Upper lobe of left lung (tissue), 4 donors: ENCODE results near the gene KHDC4.

Experiments
- POLR2A ChIP-seq, 4 donors: fragments of 450-650 bp; IDR thresholded peaks; one replicate each; pipeline ENCODE4 v1.5.1; 2016 to 2017; ENCODE audit warnings: antibody characterized with exemption in 4 of 4, mild to moderate bottlenecking in 2 of 4
- TF ChIP-seq, protein P1 (sequence below), 6 experiments: fragments of 450-650 bp in 4 of 6; fragments of 200-600 bp in 2 of 6; sonication (generic) in 2 of 6; IDR thresholded peaks; one replicate each; pipeline ENCODE4 v1.5.1; 2016 to 2019; ENCODE audit warnings: antibody characterized with exemption in 6 of 6

DNA sequence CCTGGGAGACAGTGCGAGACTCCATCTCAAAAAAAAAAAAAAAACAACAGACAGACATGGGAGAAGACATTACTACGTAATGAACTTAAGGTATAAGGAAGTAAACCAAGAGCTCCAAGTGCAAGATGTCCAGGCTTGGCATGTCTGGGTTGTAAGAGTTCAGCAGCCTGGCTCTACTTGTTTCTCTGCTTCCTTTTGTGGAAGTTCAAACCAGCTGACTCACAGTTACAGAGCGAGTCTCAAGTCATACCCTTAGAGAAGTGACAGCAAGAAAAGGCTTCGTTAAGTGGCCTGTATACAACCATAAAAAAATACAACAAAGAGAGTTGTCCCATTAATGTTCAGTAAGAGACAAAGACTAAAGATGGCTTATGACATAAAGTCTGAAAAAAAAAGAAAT lies 24.3 kb downstream of the KHDC4 start:
- TF ChIP-seq, protein P1, sequence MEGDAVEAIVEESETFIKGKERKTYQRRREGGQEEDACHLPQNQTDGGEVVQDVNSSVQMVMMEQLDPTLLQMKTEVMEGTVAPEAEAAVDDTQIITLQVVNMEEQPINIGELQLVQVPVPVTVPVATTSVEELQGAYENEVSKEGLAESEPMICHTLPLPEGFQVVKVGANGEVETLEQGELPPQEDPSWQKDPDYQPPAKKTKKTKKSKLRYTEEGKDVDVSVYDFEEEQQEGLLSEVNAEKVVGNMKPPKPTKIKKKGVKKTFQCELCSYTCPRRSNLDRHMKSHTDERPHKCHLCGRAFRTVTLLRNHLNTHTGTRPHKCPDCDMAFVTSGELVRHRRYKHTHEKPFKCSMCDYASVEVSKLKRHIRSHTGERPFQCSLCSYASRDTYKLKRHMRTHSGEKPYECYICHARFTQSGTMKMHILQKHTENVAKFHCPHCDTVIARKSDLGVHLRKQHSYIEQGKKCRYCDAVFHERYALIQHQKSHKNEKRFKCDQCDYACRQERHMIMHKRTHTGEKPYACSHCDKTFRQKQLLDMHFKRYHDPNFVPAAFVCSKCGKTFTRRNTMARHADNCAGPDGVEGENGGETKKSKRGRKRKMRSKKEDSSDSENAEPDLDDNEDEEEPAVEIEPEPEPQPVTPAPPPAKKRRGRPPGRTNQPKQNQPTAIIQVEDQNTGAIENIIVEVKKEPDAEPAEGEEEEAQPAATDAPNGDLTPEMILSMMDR (IDR thresholded peaks at IDR 0.05) = no peak
- TF ChIP-seq POLR2A (IDR thresholded peaks at IDR 0.05) = peak in 1 of 4 donors; percentile 40
